ENCODE measurements around the gene L3MBTL4.
A peak's percentile ranks its signal among the peaks of the same experiment; 100 is the strongest.

The L3MBTL4 gene

GRCh38 chr18:6060149-6060548 is 354.6 kb downstream of the L3MBTL4 start:
- no peak for DNase-seq (ENCODE audit: low spot score)
- no peak for TF ChIP-seq CTCF (IDR thresholded peaks at IDR 0.05; ENCODE audit: extremely low read depth, missing control alignments)

GRCh38 chr18:6059551-6059950 is 355.2 kb downstream of the L3MBTL4 start:
- no peak for DNase-seq (ENCODE audit: low spot score)
- no peak for TF ChIP-seq CTCF (IDR thresholded peaks at IDR 0.05; ENCODE audit: extremely low read depth, missing control alignments)

- DNase-seq (ENCODE audit: low spot score) = no peak
- no peak for TF ChIP-seq CTCF (IDR thresholded peaks at IDR 0.05; ENCODE audit: extremely low read depth, missing control alignments)
These were observed 355.8 kb downstream of the L3MBTL4 start for GRCh38 chr18:6058941-6059340.

GRCh38 chr18:6057604-6058003 is 357.1 kb downstream of the L3MBTL4 start:
- no peak for DNase-seq (ENCODE audit: low spot score)
- TF ChIP-seq CTCF (IDR thresholded peaks at IDR 0.05; ENCODE audit: extremely low read depth, missing control alignments) = no peak

GRCh38 chr18:6056171-6056910 is 358.4 kb downstream of the L3MBTL4 start:
- peak; percentile 29 for DNase-seq (ENCODE audit: low spot score)

GRCh38 chr18:6055711-6056110 is 359.0 kb downstream of the L3MBTL4 start:
- TF ChIP-seq CTCF (IDR thresholded peaks at IDR 0.05; ENCODE audit: extremely low read depth, missing control alignments) = no peak

More at GRCh38 chr18:6056171-6056910, 358.4 kb downstream of the L3MBTL4 start:
- TF ChIP-seq CTCF (IDR thresholded peaks at IDR 0.05; ENCODE audit: extremely low read depth, missing control alignments) = no peak

GRCh38 chr18:6054256-6054842 is 360.4 kb downstream of the L3MBTL4 start:
- no peak for DNase-seq (ENCODE audit: low spot score)
- TF ChIP-seq CTCF (IDR thresholded peaks at IDR 0.05; ENCODE audit: extremely low read depth, missing control alignments) = no peak

More at GRCh38 chr18:6055711-6056110, 359.0 kb downstream of the L3MBTL4 start:
- no peak for DNase-seq (ENCODE audit: low spot score)

All from GM20000 (cell line).